Spleen (tissue), 7 donors: ENCODE measurements around the gene MIDN.

Experiments used
- POLR2A ChIP-seq, 3 donors: fragments of 450-650 bp; IDR thresholded peaks; one replicate each; pipeline ENCODE4 v1.5.1; 2017; ENCODE audit warnings: antibody characterized with exemption in 3 of 3, mild to moderate bottlenecking in 1 of 3
- POLR2AphosphoS5 ChIP-seq, 3 donors: sonication (generic); formaldehyde crosslinking; IDR thresholded peaks; one replicate each; pipeline ENCODE4 v1.5.1; 2017; ENCODE audit warnings: antibody characterized with exemption in 3 of 3
- TF ChIP-seq, protein P1 (sequence below), 11 experiments: fragments of 200-600 bp in 7 of 11; fragments of 450-650 bp in 4 of 11; sonication (generic) in 4 of 11; IDR thresholded peaks in 8 of 11; conservative IDR thresholded peaks in 3 of 11; 1 replicate in 7 of 11; 2 replicates in 4 of 11; pipeline versions ENCODE4 v1.4.0 to v1.8.0; 2016 to 2021; ENCODE audit warnings: antibody characterized with exemption in 11 of 11, inconsistent platforms in 4 of 11, mild to moderate bottlenecking in 1 of 11
- donor health status: DM: no; HTN: no; CAD: no; lungs with moderate emphysema.
- donor health status: DM: no; HTN: no; CAD: no.
- donor health status: DM: no; HTN: no; CAD: no.

DNA sequence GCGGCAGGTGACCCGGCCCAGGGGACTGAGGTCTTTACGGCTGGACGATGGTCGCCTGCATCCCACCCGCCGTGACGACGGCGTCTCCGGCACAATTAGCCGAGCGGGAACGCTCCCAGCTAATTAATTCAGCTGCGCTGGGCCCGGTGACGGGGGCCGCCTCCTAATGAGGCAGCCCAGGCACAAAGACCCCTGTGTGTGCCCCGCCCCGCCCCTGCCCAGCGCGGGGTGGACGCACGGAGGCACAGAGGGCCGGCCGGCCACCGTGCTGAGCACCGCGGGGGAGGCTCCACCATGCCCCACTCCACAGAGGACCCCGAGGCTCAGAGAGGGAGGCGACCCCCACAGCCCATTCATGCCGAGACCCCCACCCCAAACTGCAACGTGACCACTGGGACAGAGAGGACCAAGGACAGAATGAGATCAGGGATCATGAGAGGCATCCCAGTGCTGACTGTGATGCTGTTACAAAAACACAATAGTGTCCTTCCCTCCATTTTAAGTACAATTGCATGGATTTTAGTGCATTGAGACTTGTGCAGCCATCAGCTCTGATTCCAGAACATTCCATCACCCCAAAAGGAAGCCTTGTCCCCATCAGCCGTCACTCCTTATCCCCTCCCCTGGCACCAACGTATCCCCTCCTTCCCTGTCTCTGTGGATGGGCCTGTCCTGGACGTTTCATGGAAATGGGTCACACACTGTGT is 54.3 kb downstream of the MIDN start:
- TF ChIP-seq, protein P1, sequence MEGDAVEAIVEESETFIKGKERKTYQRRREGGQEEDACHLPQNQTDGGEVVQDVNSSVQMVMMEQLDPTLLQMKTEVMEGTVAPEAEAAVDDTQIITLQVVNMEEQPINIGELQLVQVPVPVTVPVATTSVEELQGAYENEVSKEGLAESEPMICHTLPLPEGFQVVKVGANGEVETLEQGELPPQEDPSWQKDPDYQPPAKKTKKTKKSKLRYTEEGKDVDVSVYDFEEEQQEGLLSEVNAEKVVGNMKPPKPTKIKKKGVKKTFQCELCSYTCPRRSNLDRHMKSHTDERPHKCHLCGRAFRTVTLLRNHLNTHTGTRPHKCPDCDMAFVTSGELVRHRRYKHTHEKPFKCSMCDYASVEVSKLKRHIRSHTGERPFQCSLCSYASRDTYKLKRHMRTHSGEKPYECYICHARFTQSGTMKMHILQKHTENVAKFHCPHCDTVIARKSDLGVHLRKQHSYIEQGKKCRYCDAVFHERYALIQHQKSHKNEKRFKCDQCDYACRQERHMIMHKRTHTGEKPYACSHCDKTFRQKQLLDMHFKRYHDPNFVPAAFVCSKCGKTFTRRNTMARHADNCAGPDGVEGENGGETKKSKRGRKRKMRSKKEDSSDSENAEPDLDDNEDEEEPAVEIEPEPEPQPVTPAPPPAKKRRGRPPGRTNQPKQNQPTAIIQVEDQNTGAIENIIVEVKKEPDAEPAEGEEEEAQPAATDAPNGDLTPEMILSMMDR (IDR thresholded peaks at IDR 0.05 in 8 of 11, conservative IDR thresholded peaks at IDR 0.05 in 3 of 11), result no peak
- no peak for TF ChIP-seq POLR2A (IDR thresholded peaks at IDR 0.05)
- no peak for TF ChIP-seq POLR2AphosphoS5 (IDR thresholded peaks at IDR 0.05)
